Measurements from ENCODE around the gene HS6ST3.

Gene HS6ST3

DNA sequence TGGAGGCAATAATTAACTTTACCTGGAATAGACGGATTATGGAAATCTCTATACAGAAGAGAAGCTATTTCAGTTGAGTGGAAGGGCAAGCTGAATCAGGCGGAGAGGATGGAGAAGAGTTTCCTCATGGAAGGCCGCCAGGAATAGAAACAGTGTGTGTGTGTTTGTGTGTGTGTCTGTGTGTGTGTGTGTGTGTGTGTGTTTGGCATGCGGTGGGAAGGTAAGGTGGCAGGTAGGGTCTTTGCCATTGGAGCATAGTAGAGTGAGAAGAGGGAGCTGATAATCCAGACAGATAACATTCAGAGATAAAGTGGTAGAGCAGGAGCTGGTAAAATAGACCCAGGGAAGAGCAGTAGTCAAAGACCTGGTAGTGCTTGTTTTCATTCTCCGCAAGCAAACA, 9.2 kb upstream of the HS6ST3 start:
- no peak overlapping the region for H3K4me3 ChIP-seq (replicated peaks; ENCODE audit: low read depth, low read length)
- TF ChIP-seq, protein P1, sequence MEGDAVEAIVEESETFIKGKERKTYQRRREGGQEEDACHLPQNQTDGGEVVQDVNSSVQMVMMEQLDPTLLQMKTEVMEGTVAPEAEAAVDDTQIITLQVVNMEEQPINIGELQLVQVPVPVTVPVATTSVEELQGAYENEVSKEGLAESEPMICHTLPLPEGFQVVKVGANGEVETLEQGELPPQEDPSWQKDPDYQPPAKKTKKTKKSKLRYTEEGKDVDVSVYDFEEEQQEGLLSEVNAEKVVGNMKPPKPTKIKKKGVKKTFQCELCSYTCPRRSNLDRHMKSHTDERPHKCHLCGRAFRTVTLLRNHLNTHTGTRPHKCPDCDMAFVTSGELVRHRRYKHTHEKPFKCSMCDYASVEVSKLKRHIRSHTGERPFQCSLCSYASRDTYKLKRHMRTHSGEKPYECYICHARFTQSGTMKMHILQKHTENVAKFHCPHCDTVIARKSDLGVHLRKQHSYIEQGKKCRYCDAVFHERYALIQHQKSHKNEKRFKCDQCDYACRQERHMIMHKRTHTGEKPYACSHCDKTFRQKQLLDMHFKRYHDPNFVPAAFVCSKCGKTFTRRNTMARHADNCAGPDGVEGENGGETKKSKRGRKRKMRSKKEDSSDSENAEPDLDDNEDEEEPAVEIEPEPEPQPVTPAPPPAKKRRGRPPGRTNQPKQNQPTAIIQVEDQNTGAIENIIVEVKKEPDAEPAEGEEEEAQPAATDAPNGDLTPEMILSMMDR (IDR thresholded peaks at IDR 0.05; ENCODE audit: low read length, missing control alignments): no peak
- no peak for DNase-seq (ENCODE audit: low read depth)

DNA sequence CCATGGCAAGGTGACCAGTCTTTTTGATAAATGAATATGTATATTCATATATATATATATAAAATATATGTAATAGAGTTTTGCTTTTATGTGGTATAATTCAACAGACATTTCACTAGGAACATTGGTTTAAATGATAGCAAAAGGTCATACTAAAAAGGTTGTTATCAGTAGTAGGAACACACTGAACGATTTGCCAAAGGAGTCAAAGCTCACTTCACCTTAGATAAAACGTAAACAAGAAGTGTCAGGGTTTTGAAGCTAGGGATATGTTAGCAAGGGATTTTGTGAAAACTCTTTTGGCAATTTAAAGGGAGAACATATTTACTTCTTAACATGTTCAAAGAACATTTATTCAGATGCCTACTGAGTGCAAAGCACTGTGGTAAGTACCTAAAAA, 8.0 kb upstream of the HS6ST3 start:
- TF ChIP-seq, protein P1 (IDR thresholded peaks at IDR 0.05; ENCODE audit: low read length, missing control alignments): no peak
- no peak overlapping the region for H3K4me3 ChIP-seq (replicated peaks; ENCODE audit: low read depth, low read length)
- no peak for DNase-seq (ENCODE audit: low read depth)

DNA sequence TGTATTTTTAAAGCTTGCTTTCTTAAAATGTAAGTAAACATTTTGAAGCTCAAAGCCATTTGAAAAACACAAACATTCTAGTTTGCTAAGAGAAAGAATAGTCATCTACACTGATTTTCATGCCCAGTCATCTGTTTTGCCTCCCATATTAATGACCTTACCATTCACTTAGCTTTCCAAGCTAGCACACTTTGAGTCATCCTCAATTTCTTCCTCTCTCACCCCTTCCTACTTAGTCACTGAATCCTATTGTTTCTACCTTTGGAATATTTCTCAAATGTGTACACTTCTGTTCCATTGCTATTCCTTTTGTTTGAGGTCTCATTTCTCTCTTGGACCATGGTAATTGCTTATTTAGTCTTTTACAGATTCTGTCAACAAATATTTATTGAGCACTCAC, 7.3 kb upstream of the HS6ST3 start:
- TF ChIP-seq, protein P1 (IDR thresholded peaks at IDR 0.05; ENCODE audit: low read length, missing control alignments): no peak
- DNase-seq (ENCODE audit: low read depth): no peak
- H3K4me3 ChIP-seq (replicated peaks; ENCODE audit: low read depth, low read length): no peak overlapping the region

DNA sequence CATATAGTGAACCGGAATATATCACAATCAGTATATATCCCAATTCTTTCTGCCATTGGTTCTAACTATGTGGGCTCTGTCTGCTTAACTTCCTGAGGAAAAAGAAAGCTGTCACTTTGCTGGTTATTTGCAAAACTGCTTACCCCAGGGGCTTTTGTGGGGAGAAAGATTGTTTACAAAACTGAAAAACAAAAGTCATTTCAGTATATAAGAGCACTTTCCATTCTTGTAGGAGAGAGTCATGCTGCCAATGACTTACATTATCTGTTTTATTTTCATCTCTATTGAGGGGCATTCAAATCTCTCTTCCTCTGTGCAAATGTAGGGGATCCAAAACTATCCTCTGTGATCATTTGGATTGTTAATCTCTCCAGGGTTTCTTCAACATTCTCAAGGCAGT, 3.2 kb upstream of the HS6ST3 start:
- no peak overlapping the region for H3K4me3 ChIP-seq (replicated peaks; ENCODE audit: low read depth, low read length)
- no peak for DNase-seq (ENCODE audit: low read depth)
- TF ChIP-seq, protein P1 (IDR thresholded peaks at IDR 0.05; ENCODE audit: low read length, missing control alignments): no peak

DNA sequence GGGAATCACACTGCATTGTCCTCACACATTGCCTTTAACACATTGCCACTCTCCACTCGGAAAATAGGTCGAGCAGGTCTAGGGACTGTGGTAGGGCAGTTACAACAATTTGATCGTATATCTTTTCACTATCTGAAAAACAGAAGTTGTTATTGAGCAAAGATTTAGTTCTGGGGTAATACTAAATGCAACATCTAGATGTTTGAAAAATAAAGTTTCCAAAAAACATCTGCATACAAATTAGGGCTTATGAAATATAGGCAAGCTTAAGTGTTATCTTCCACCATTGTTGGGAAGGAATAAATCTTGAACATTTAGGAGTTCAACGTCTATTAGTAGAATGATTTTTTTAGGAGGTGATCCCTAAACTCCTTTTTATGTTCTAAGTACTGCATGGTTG, 768 bp upstream of the HS6ST3 start:
- no peak overlapping the region for H3K4me3 ChIP-seq (replicated peaks; ENCODE audit: low read depth, low read length)
- TF ChIP-seq, protein P1 (IDR thresholded peaks at IDR 0.05; ENCODE audit: low read length, missing control alignments): no peak
- no peak for DNase-seq (ENCODE audit: low read depth)

DNA sequence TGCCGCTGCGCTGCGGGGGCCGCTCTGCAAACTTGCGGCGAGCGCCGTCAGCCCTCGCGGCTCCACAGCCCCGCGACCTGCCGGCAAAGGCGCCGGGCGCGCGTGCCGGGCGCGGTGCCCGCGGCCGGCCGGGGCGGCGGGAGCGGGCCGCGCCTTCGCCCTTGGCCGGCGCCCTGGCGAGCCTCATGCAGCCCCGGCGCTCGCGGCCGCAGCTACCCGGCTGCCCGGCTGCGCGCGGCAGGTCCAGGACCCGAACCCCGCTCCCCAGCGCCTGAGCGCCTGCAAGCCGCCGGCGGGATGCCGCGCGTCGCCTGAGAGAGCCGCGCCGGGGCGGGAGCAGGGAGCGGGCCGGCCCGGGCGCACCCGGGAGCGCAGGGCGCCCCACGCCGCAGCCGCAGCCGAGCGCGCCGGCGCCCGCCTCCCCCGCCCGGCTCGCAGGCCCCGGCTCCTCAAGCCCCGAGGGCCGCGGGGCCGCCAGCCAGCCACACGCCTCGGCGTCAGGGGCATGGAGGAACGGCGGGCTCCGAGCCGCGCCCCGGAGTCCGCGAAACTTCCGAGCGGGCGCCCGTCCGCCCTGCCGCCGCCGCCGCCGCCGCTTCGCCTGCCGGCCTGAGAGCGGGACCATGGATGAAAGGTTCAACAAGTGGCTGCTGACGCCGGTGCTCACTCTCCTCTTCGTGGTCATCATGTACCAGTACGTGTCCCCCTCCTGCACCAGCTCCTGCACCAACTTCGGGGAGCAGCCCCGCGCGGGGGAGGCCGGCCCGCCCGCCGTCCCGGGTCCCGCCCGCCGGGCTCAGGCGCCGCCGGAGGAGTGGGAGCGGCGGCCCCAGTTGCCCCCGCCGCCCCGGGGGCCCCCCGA, 564 bp downstream of the HS6ST3 start:
- TF ChIP-seq, protein P1 (IDR thresholded peaks at IDR 0.05; ENCODE audit: low read length, missing control alignments): no peak
- DNase-seq (ENCODE audit: low read depth): no peak
- H3K4me3 ChIP-seq (replicated peaks; ENCODE audit: low read depth, low read length): peak overlapping the region; percentile 42
